A673 (cell line): ENCODE measurements around the gene RAD1.

Experiments used
- CTCF ChIP-seq: fragments of 300-800, 200-600 bp; sonication (generic); conservative IDR thresholded peaks from 2 replicates; pipeline ENCODE4 v1.5.1; 2017; ENCODE audit warnings: low read depth, mild to moderate bottlenecking, antibody characterized with exemption, low read length, moderate library complexity, mixed read lengths
- EZH2 ChIP-seq: fragments of 200-600 bp; sonication (generic); IDR thresholded peaks from 2 replicates; pipeline ENCODE4 v1.6.1; 2017; ENCODE audit warnings: borderline replicate concordance, low read depth, mild to moderate bottlenecking, mixed read lengths, antibody characterized with exemption, low read length; ENCODE audit not compliant: poor library complexity, severe bottlenecking

- TF ChIP-seq CTCF = no peak
- TF ChIP-seq EZH2 = no peak
These were observed 13.9 kb upstream of the RAD1 start, which contains the start of gene DNAJC21 for GRCh38 chr5:34929134-34929719.
